ENCODE data around the gene NTN4. TPM values are rescaled to one million over a fixed set of nuclear protein-coding genes. Genes with fewer than 3 reads are reported as not detected.

NTN4 gene
- total RNA-seq (2014; rRNA removed; shearing (Covaris generic)): 11.7 and 21.4 TPM in 2 replicates

DNA sequence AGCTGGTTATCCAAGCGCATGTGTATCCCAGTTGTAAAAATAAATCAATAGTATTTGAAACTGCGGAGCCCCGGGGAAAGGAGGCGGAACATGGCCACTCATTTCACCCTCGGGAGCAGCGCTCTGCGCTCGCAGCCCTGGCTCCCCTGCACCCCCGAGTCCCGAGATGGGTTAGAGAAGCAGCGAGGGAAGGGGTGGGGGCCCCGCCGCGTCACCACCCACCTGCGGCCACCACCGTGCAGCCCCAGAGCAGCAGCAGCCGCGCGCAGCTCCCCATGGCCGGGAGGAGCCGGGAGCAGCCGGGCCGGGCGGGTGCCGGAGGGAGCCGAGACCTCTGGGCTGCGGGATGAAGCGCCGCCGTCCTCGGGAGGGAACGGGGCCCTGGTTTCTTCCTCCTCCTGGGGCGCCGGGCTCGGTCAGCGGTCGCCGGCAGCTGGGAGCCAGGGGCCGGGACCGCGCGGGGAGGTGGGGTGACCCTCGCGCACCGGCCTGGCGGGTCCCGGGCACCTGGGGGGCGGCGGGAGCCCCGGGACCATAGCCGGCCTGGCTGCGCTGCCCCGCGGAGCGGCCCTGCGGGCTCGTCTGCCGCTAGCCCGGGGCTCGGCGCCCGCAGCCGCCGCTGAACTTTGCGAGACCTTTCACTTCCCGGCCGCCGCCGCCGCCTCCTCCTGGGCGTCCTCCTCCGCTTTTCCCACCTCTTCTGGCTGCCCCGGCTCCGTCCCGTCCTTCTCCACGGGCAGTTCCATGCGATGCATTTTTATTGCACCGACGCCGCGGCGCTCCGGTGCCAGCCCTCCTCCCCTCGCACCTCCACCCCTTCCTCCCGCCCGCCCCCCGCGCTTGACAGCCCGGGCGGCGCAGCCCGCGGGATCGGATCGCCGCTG, at the start of gene NTN4:
Gene NTN4, minus strand, starts transcription at position 732 of the 884 bp plus-strand sequence. Its CDS starts 455 bp downstream, at position 277.

Small RNAs within 50 kb of the gene (small RNA-seq; reads per million reads assigned to genes)
- not detected for gene RF00019
- not detected for gene RNU6-247P

Other genes starting within 250 kb of the NTN4 start
- 0.24 and 0.45 TPM in 2 replicates for gene USP44, start 239.3 kb downstream of the NTN4 start, total RNA-seq (2014; rRNA removed; shearing (Covaris generic))
- gene SNRPF, start 68.2 kb upstream of the NTN4 start, total RNA-seq (2014; rRNA removed; shearing (Covaris generic)): 48.0 and 60.3 TPM in 2 replicates
- not detected in 2 replicates for gene CCDC38, start 151.8 kb upstream of the NTN4 start, total RNA-seq (2014; rRNA removed; shearing (Covaris generic))
- gene AMDHD1, start 152.6 kb upstream of the NTN4 start, total RNA-seq (2014; rRNA removed; shearing (Covaris generic)): 0.40 and 0.45 TPM in 2 replicates
- gene HAL, start 205.6 kb upstream of the NTN4 start, total RNA-seq (2014; rRNA removed; shearing (Covaris generic)): 0.19 and 1.7 TPM in 2 replicates
- gene LTA4H, start 244.8 kb upstream of the NTN4 start, total RNA-seq (2014; rRNA removed; shearing (Covaris generic)): 64.3 and 68.3 TPM in 2 replicates